ENCODE data around the gene GLT8D1. TPM values are rescaled to one million over a fixed set of nuclear protein-coding genes. Genes with fewer than 3 reads are reported as not detected.

GLT8D1 gene
- total RNA-seq, 2 donors from 2014 or later: 32.4 to 41.1 TPM

DNA sequence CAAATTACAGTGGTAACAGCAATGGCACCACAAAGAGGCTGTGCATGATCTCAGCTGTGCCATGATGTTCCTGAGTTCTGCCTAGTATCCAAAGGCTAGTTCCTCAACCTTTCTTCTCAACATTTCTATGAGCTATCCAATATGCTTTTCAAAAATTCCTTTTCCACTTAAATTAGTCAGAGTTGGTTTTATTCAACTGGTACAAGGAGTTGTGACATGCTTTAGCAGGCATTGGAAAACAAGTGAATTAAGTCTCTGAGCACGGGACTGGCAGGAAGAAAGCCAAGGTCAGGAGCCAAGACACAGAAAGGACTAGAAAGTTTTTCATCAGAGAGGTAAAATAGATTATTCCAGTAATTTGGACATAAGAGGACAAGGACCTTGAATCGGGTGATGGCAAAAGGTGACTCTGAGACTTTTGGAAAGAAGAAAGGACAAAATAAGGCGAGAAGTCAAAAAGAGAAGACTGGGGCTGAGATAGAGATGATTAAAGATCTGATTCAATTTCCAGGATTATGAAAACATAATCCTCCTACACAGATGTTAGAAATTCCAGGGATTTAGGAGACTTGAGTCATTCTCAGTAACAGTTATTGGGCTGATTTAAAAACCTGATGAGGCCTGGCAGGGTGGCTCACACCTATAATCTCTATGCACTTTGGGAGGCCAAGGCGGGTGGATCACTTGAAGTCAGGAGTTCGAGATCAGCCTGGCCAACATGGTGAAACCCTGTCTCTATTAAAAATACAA lies 56.0 kb downstream of the GLT8D1 start:
- Mint-ChIP-seq H3K9me3 (no peaks in the 10 kb centered on the region), H3K36me3 (peaks cover 41% of the 10 kb centered on the region), H3K4me3 (no peak overlapping the region), H3K27ac (peak overlapping the region in 1 of 2 donors; percentile 19), H3K27me3 (no peaks in the 10 kb centered on the region), H3K4me1 (ENCODE audit: low read depth in 2 of 2) (peaks cover 0 to 6% of the 10 kb centered on the region in 2 donors)
- DNase-seq (ENCODE audit: low spot score) (no peak), ATAC-seq (no peak)

GRCh38 chr3:52645549-52645948 lies 60.0 kb downstream of the GLT8D1 start:
- no peaks in the 10 kb centered on the region for H3K27me3 Mint-ChIP-seq
- DNase-seq (ENCODE audit: low spot score): no peak
- H3K36me3 Mint-ChIP-seq: peaks cover 36% of the 10 kb centered on the region
- no peaks in the 10 kb centered on the region for H3K9me3 Mint-ChIP-seq
- H3K4me3 Mint-ChIP-seq: no peak overlapping the region
- H3K27ac Mint-ChIP-seq: no peak overlapping the region
- H3K4me1 Mint-ChIP-seq (ENCODE audit: low read depth in 2 of 2): peaks cover 0 to 5% of the 10 kb centered on the region in 2 donors
- ATAC-seq: no peak

Other genes with a start within 250 kb of the GLT8D1 start
- under 1 TPM; 0.57 to 0.92 TPM for gene STAB1, start 210.5 kb downstream of the GLT8D1 start, total RNA-seq
- 100 to 1,000 TPM in 1 of 2 donors, 10 to 100 TPM in 1; 59.7 to 166 TPM for gene NT5DC2, start 171.9 kb downstream of the GLT8D1 start, total RNA-seq
- 10 to 100 TPM in 1 of 2 donors, 1 to 10 TPM in 1; 6.7 to 18.0 TPM for gene UQCC5, start 169.2 kb downstream of the GLT8D1 start, total RNA-seq
- 10 to 100 TPM; 85.3 to 95.4 TPM for gene PBRM1, start 19.9 kb downstream of the GLT8D1 start, total RNA-seq
- 100 to 1,000 TPM; 153 to 225 TPM for gene GNL3, start 19.8 kb downstream of the GLT8D1 start, total RNA-seq
- 10 to 100 TPM; 74.4 to 92.4 TPM for gene SPCS1, start 315 bp upstream of the GLT8D1 start, total RNA-seq
- gene NEK4, start 65.1 kb upstream of the GLT8D1 start, total RNA-seq: 10 to 100 TPM; 24.8 to 52.7 TPM
- gene ITIH1, start 71.8 kb upstream of the GLT8D1 start, total RNA-seq: not detected
- gene ITIH3, start 89.0 kb upstream of the GLT8D1 start, total RNA-seq: not detected
- gene ITIH4, start 124.9 kb upstream of the GLT8D1 start, total RNA-seq: 10 to 100 TPM in 1 of 2 donors, 1 to 10 TPM in 1; 8.5 to 14.6 TPM
- 1 to 10 TPM in 1 of 2 donors, not detected in 1; 1.3 TPM for gene MUSTN1, start 129.2 kb upstream of the GLT8D1 start, total RNA-seq
- gene STIMATE, start 191.8 kb upstream of the GLT8D1 start, total RNA-seq: 10 to 100 TPM; 19.8 to 31.1 TPM

Data from natural killer cell treated with Interleukin-12 subunit alpha and Interleukin-12 subunit beta and Interleukin-15 and Interleukin-18, amount 100 ng/mL, for 72 hours (primary cell).